ENCODE results near the gene FUNDC1. TPM values are rescaled to one million over a fixed set of nuclear protein-coding genes. Genes with fewer than 3 reads are reported as not detected.

Gene FUNDC1
- total and polyA plus RNA-seq, 2 of the 4 experiments (the other 2 are of a cell fraction), result 8.6 to 13.1 TPM

- H3K14ac ChIP-seq (replicated peaks; ENCODE audit: low read depth, low read length), result no peak overlapping the region
- no peak overlapping the region for H3K9ac ChIP-seq (ENCODE audit: low read depth, low read length)
- peaks cover 2% of the 10 kb centered on the region; the same call in 1 of the 2 replicates for H3K27me3 ChIP-seq (ENCODE audit: control insufficient read depth, insufficient read depth, low read length)
- ATAC-seq (ENCODE audit: low read depth), result no peak
- no peaks in the 10 kb centered on the region for H3K9me1 ChIP-seq (ENCODE audit: insufficient read depth, low read length)
- no peak overlapping the region for H2AK5ac ChIP-seq (ENCODE audit: low read depth, low read length)
- H3K18ac ChIP-seq (ENCODE audit: low read depth, low read length), result no peak overlapping the region
- H2BK15ac ChIP-seq (ENCODE audit: low read depth, low read length), result no peak overlapping the region
- no peaks in the 10 kb centered on the region for H3K9me3 ChIP-seq (ENCODE audit: control insufficient read depth, insufficient read depth, low read length)
- no peak overlapping the region for H2BK120ac ChIP-seq (ENCODE audit: low read depth, low read length)
- WGBS, 2 experiments (ENCODE audit: extremely low coverage in 2 of 2, insufficient read length in 1 of 2), result no CpG with 5 or more reads among the region's 4 CpGs
- H4K5ac ChIP-seq (ENCODE audit: low read depth, low read length), result no peak overlapping the region
- no peak overlapping the region for H3K27ac ChIP-seq (ENCODE audit: insufficient read depth, low read length)
- TF ChIP-seq FOS (IDR thresholded peaks at IDR 0.05; ENCODE audit: low read depth, low read length) (no peak), CHD1 (IDR thresholded peaks at IDR 0.05; ENCODE audit: low read depth, low read length) (no peak), CEBPB (IDR thresholded peaks at IDR 0.05; ENCODE audit: low read depth, low read length) (no peak), CTCF (conservative IDR thresholded peaks at IDR 0.05; ENCODE audit: low read depth, low read length) (no peak), RFX5 (IDR thresholded peaks at IDR 0.05; ENCODE audit: low read depth, low read length) (no peak), SMC3 (IDR thresholded peaks at IDR 0.05; ENCODE audit: low read depth, low read length) (no peak), RCOR1 (IDR thresholded peaks at IDR 0.05; ENCODE audit: insufficient replicate concordance, low read length) (no peak), BHLHE40 (IDR thresholded peaks at IDR 0.05; ENCODE audit: low read depth, low read length) (no peak), POLR2A (IDR thresholded peaks at IDR 0.05; ENCODE audit: low read depth, low read length) (no peak), MAZ (IDR thresholded peaks at IDR 0.05; ENCODE audit: borderline replicate concordance, low read depth, low read length) (no peak)
- no peak overlapping the region for H3K23ac ChIP-seq (ENCODE audit: low read depth, low read length)
- no peak overlapping the region for H4K91ac ChIP-seq (ENCODE audit: insufficient read depth, low read depth, low read length)
- no peak overlapping the region for H3K56ac ChIP-seq (ENCODE audit: extremely low read depth, insufficient read depth, low read length)
- no peak overlapping the region for H3K4me3 ChIP-seq (ENCODE audit: insufficient read depth, low read depth, low read length)
- ChIA-PET CTCF (no interaction called here), POLR2A (ENCODE audit: unreplicated experiment) (no interaction called here)
- H3K4me2 ChIP-seq (ENCODE audit: low read depth, low read length), result no peak overlapping the region
- dilution Hi-C loops (cut with HindIII; ENCODE audit: low sequenced_read_pairs, unreplicated experiment), result no loop called here
- H2BK5ac ChIP-seq (ENCODE audit: low read depth, low read length, poor library complexity, severe bottlenecking), result no peak overlapping the region
- H2BK20ac ChIP-seq (ENCODE audit: low read depth, low read length), result no peak overlapping the region
- no peaks in the 10 kb centered on the region for H3K4me1 ChIP-seq (ENCODE audit: control insufficient read depth, insufficient read depth, low read length)
- no peak for DNase-seq
- H3K36me3 ChIP-seq (ENCODE audit: control insufficient read depth, insufficient read depth, low read length), result no peaks in the 10 kb centered on the region
- H4K8ac ChIP-seq (ENCODE audit: low read depth in 2 of 2, low read length in 2 of 2), result no peak overlapping the region
- H2AK9ac ChIP-seq (replicated peaks; ENCODE audit: low read depth, low read length, poor library complexity), result no peak overlapping the region
- intact Hi-C loops (cut with micrococcal nuclease), result no loop called here
- no TSS peak for BruUV-seq (replicated peaks)
- no peak overlapping the region for H3K4ac ChIP-seq (ENCODE audit: low read depth, low read length)
- no peaks in the 10 kb centered on the region for H4K20me1 ChIP-seq (ENCODE audit: insufficient read depth, low read length)
- no peaks in the 10 kb centered on the region for H3K79me1 ChIP-seq (ENCODE audit: low read depth in 1 of 2, low read length in 2 of 2)
- H2AFZ ChIP-seq (replicated peaks; ENCODE audit: low read length, poor library complexity), result no peak overlapping the region
- in situ Hi-C loops (cut with MboI; ENCODE audit: low sequenced_read_pairs), result no loop called here
These were observed 48.3 kb downstream of the FUNDC1 start for GRCh38 chrX:44494357-44494756.
